Left lung (tissue), 10 donors: Measurements from ENCODE around the gene TTF2. TPM values are rescaled to one million over a fixed set of nuclear protein-coding genes. Genes with fewer than 3 reads are reported as not detected.

Experiments used
- ATAC-seq: fragments of 200-7000 bp; cut with Tn5 transposase; one replicate; pipeline ENCODE4 v1.9.1; 2020; ENCODE audit warnings: moderate library complexity
- DNase-seq, 4 donors: peaks; one replicate each; pipeline ENCODE4 v3.0.0-alpha.2; 2013 to 2020
- H3K27ac ChIP-seq, 2 donors: fragments of 200-600 bp; sonication (generic) in 1 of 2; one replicate each; pipeline versions ENCODE4 v1.5.0 to v1.8.0; 2020 to 2021
- H3K27me3 ChIP-seq, 2 donors: fragments of 200-600 bp; sonication (generic) in 1 of 2; one replicate each; pipeline versions ENCODE4 v1.5.0 to v1.8.0; 2020 to 2021
- H3K36me3 ChIP-seq, 2 donors: fragments of 200-600 bp; sonication (generic) in 1 of 2; one replicate each; pipeline versions ENCODE4 v1.5.0 to v1.8.0; 2020 to 2021
- H3K4me1 ChIP-seq, 2 donors: fragments of 200-600 bp; one replicate each; pipeline ENCODE4 v1.8.0; 2021
- H3K4me3 ChIP-seq, 2 donors: fragments of 200-600 bp; sonication (generic) in 1 of 2; one replicate each; pipeline versions ENCODE4 v1.5.0 to v1.8.0; 2020 to 2021; ENCODE audit warnings: mild to moderate bottlenecking in 1 of 2
- H3K9me3 ChIP-seq, 2 donors: fragments of 200-600 bp; sonication (generic) in 1 of 2; one replicate each; pipeline versions ENCODE4 v1.5.0 to v1.8.0; 2020 to 2021
- CTCF ChIP-seq, 2 donors: fragments of 200-600 bp; sonication (generic) in 1 of 2; IDR thresholded peaks; one replicate each; pipeline versions ENCODE4 v1.5.0 to v1.8.0; 2021; ENCODE audit warnings: antibody characterized with exemption in 2 of 2
- intact Hi-C, 2 donors: fragments of 100-400 bp; cut with DNase I; formaldehyde crosslinking; loops; one replicate each; pipeline versions ENCODE4 v1.11.2 to v1.14.2; 2022
- polyA plus RNA-seq, 6 donors: library from polyadenylated mRNA; unstranded; fragments of 120-200 nt; gene quantifications; one replicate each; pipeline ENCODE4 v1.2.1, GENCODE V29; 2013; ENCODE audit not compliant: insufficient read length in 6 of 6
- total RNA-seq, 2 donors: library from RNA; stranded (reverse); fragmentation: NEBNext Ultra II Directional; extraction: Animal tissue kit (Norgen Biotek cat#: 25700); gene quantifications; one replicate each; pipeline ENCODE4 v1.2.1, GENCODE V29; 2021
- donor health status: DM: no; HTN: yes; CAD: no.
- donor health status: DM: no; HTN: no; CAD: no.

TTF2 gene
- total and polyA plus RNA-seq, 8 donors, result 21.0 to 30.7 (median 25.1) TPM

- no peak for TF ChIP-seq CTCF (IDR thresholded peaks at IDR 0.05)
- peak overlapping the region in 1 of 2 donors; percentile 34 for H3K27ac ChIP-seq
Observed at GRCh38 chr1:117093091-117093534, 33.0 kb downstream of the TTF2 start.

GRCh38 chr1:117093870-117094621, 33.9 kb downstream of the TTF2 start:
- intact Hi-C loops, result no loop called here
- peaks cover 0 to 92% of the 10 kb centered on the region in 2 donors for H3K36me3 ChIP-seq

More at GRCh38 chr1:117093091-117093534, 33.0 kb downstream of the TTF2 start:
- intact Hi-C loops, result no loop called here
- peaks cover 4 to 8% of the 10 kb centered on the region in 2 donors for H3K4me1 ChIP-seq
- no peaks in the 10 kb centered on the region for H3K9me3 ChIP-seq
- peaks cover 0 to 89% of the 10 kb centered on the region in 2 donors for H3K36me3 ChIP-seq
- no peak overlapping the region for H3K4me3 ChIP-seq
- ATAC-seq (peak; percentile 64), DNase-seq (peak in 1 of 4 donors; percentile 30)
- no peaks in the 10 kb centered on the region for H3K27me3 ChIP-seq

GRCh38 chr1:117094841-117095604, 34.9 kb downstream of the TTF2 start:
- ATAC-seq, result no peak
- intact Hi-C loops, result no loop called here
- Histone ChIP-seq H3K27ac (no peak overlapping the region), H3K36me3 (peaks cover 0 to 87% of the 10 kb centered on the region in 2 donors), H3K4me3 (no peak overlapping the region), H3K9me3 (no peaks in the 10 kb centered on the region), H3K4me1 (peaks cover 4 to 8% of the 10 kb centered on the region in 2 donors), H3K27me3 (no peaks in the 10 kb centered on the region)
- DNase-seq, result no peak
- TF ChIP-seq CTCF (IDR thresholded peaks at IDR 0.05), result no peak

More at GRCh38 chr1:117093870-117094621, 33.9 kb downstream of the TTF2 start:
- Histone ChIP-seq H3K9me3 (no peaks in the 10 kb centered on the region), H3K4me3 (no peak overlapping the region), H3K27ac (no peak overlapping the region), H3K27me3 (no peaks in the 10 kb centered on the region), H3K4me1 (peaks cover 4 to 8% of the 10 kb centered on the region in 2 donors)
- DNase-seq (no peak), ATAC-seq (peak; percentile 72)
- TF ChIP-seq CTCF (IDR thresholded peaks at IDR 0.05), result peak in 1 of 2 donors; percentile 11

GRCh38 chr1:117096951-117097408, 36.9 kb downstream of the TTF2 start:
- TF ChIP-seq CTCF (IDR thresholded peaks at IDR 0.05), result no peak
- no peak overlapping the region for H3K4me3 ChIP-seq
- ATAC-seq (no peak), DNase-seq (no peak)
- intact Hi-C loops, result no loop called here
- no peaks in the 10 kb centered on the region for H3K27me3 ChIP-seq
- no peak overlapping the region for H3K27ac ChIP-seq
- H3K36me3 ChIP-seq, result peaks cover 0 to 80% of the 10 kb centered on the region in 2 donors
- no peaks in the 10 kb centered on the region for H3K9me3 ChIP-seq
- peaks cover 4 to 8% of the 10 kb centered on the region in 2 donors for H3K4me1 ChIP-seq

- DNase-seq, result no peak
- no peaks in the 10 kb centered on the region for H3K27me3 ChIP-seq
- TF ChIP-seq CTCF (IDR thresholded peaks at IDR 0.05), result no peak
- peaks cover 0 to 80% of the 10 kb centered on the region in 2 donors for H3K36me3 ChIP-seq
- H3K4me1 ChIP-seq, result peaks cover 4 to 8% of the 10 kb centered on the region in 2 donors
- H3K4me3 ChIP-seq, result no peak overlapping the region
- no peak for ATAC-seq
- H3K9me3 ChIP-seq, result no peaks in the 10 kb centered on the region
- no peak overlapping the region for H3K27ac ChIP-seq
- intact Hi-C loops, result no loop called here
Observed at GRCh38 chr1:117097443-117097842, 37.3 kb downstream of the TTF2 start.
